HepG2 (cell line): Measurements from ENCODE around the gene FLVCR1. TPM values are rescaled to one million over a fixed set of nuclear protein-coding genes. Genes with fewer than 3 reads are reported as not detected.
A peak's percentile ranks its signal among the peaks of the same experiment; 100 is the strongest.

Source experiments
- EED ChIP-seq: sonication (generic); formaldehyde crosslinking; IDR thresholded peaks from 2 replicates; pipeline ENCODE4 v1.5.0; 2020; ENCODE audit warnings: mild to moderate bottlenecking, missing genetic modification reagents
- FOXJ3 ChIP-seq: sonication (generic); formaldehyde crosslinking; IDR thresholded peaks from 2 replicates; pipeline ENCODE4 v1.4.0; 2020; ENCODE audit warnings: missing genetic modification reagents, mild to moderate bottlenecking, borderline replicate concordance
- GABPB1 ChIP-seq: IDR thresholded peaks from 2 replicates; pipeline ENCODE4 v1.6.1; 2016; ENCODE audit warnings: mild to moderate bottlenecking, missing genetic modification reagents, moderate library complexity, missing compliant biosample characterization
- GATAD1 ChIP-seq: IDR thresholded peaks from 2 replicates; pipeline ENCODE4 v1.6.1; 2016; ENCODE audit warnings: missing genetic modification reagents, missing compliant biosample characterization
- GTF2F1 ChIP-seq: fragments of 150-350 bp; IDR thresholded peaks from 2 replicates; pipeline ENCODE4 v1.6.1; 2014; ENCODE audit warnings: low read length
- MIER3 ChIP-seq: IDR thresholded peaks from 2 replicates; pipeline ENCODE4 v1.6.1; 2016; ENCODE audit warnings: missing compliant biosample characterization, borderline replicate concordance
- NFE2L1 ChIP-seq: sonication (generic); formaldehyde crosslinking; IDR thresholded peaks from 2 replicates; pipeline ENCODE4 v1.4.0; 2020; ENCODE audit warnings: missing genetic modification reagents, mild to moderate bottlenecking, borderline replicate concordance
- PITX1 ChIP-seq: sonication (generic); formaldehyde crosslinking; IDR thresholded peaks from 2 replicates; pipeline ENCODE4 v1.5.1; 2020; ENCODE audit warnings: mild to moderate bottlenecking, missing genetic modification reagents
- RBM39 ChIP-seq: fragments of 200-400 bp; formaldehyde crosslinking; IDR thresholded peaks from one replicate; pipeline ENCODE4 v1.6.1; 2018; ENCODE audit warnings: antibody characterized with exemption, mild to moderate bottlenecking, low read depth, low read length; ENCODE audit not compliant: poor library complexity, severe bottlenecking
- TCF7L2 ChIP-seq: IDR thresholded peaks from 2 replicates; pipeline ENCODE4 v1.6.1; 2011; ENCODE audit warnings: mild to moderate bottlenecking, low read depth, low read length, moderate library complexity
- U2AF2 ChIP-seq: fragments of 200-400 bp; formaldehyde crosslinking; IDR thresholded peaks from 2 replicates; pipeline ENCODE4 v1.6.1; 2017; ENCODE audit warnings: low read depth, mild to moderate bottlenecking, low read length
- ZC3H4 ChIP-seq: sonication (generic); formaldehyde crosslinking; IDR thresholded peaks from 2 replicates; pipeline ENCODE4 v1.4.0; 2020; ENCODE audit warnings: missing genetic modification reagents, borderline replicate concordance
- ZNF121 ChIP-seq: sonication (generic); formaldehyde crosslinking; IDR thresholded peaks from 2 replicates; pipeline ENCODE4 v1.5.0; 2020; ENCODE audit warnings: mild to moderate bottlenecking, missing genetic modification reagents
- ZNF230 ChIP-seq: sonication (generic); formaldehyde crosslinking; IDR thresholded peaks from 2 replicates; pipeline ENCODE4 v1.4.0; 2020; ENCODE audit warnings: mild to moderate bottlenecking, missing genetic modification reagents
- ZNF558 ChIP-seq: sonication (generic); formaldehyde crosslinking; IDR thresholded peaks from 2 replicates; pipeline ENCODE4 v1.9.0; 2022; ENCODE audit warnings: mild to moderate bottlenecking, missing genetic modification reagents, borderline replicate concordance
- ZNF674 ChIP-seq: sonication (generic); formaldehyde crosslinking; IDR thresholded peaks from 2 replicates; pipeline ENCODE4 v1.5.0; 2020; ENCODE audit warnings: low read depth, mild to moderate bottlenecking, missing genetic modification reagents
- ZNF776 ChIP-seq: sonication (generic); formaldehyde crosslinking; IDR thresholded peaks from 2 replicates; pipeline ENCODE4 v1.4.0; 2020; ENCODE audit warnings: mild to moderate bottlenecking, missing genetic modification reagents
- polyA plus RNA-seq, 8 experiments: library from polyadenylated mRNA; depleted of rRNA in 3 of 8; stranded (reverse) in 7 of 8; unstranded in 1 of 8; fragments of >200 nt; fragmentation: Illumina TruSeq in 4 of 8; extraction: Trizol in 4 of 8; gene quantifications; 2 replicates each; pipeline versions ENCODE4 v1.2.1 to v1.2.3, GENCODE V29; 2011 to 2016; ENCODE audit warnings: low read depth in 4 of 8, missing spikeins in 1 of 8, mixed read lengths in 1 of 8; ENCODE audit not compliant: insufficient read depth in 1 of 8
- total RNA-seq, 5 experiments: library from RNA; depleted of rRNA; stranded (reverse); fragments of >200 nt; fragmentation: Illumina TruSeq; extraction: Trizol; gene quantifications; 2 replicates each; pipeline ENCODE4 v1.2.3, GENCODE V29; 2016; ENCODE audit warnings: low read depth in 1 of 5
- TF ChIP-seq, protein P1 (sequence below): sonication (generic); formaldehyde crosslinking; IDR thresholded peaks from 2 replicates; pipeline ENCODE4 v1.8.0; 2022; ENCODE audit warnings: mild to moderate bottlenecking, missing genetic modification reagents; ENCODE audit not compliant: insufficient replicate concordance
- TF ChIP-seq, protein P2 (sequence below): sonication (generic); formaldehyde crosslinking; IDR thresholded peaks from 2 replicates; pipeline ENCODE4 v1.4.0; 2020; ENCODE audit warnings: missing genetic modification reagents, borderline replicate concordance
- TF ChIP-seq, protein P3 (sequence below): sonication (generic); formaldehyde crosslinking; IDR thresholded peaks from 2 replicates; pipeline ENCODE4 v1.4.0; 2020; ENCODE audit warnings: missing genetic modification reagents, borderline replicate concordance
- TF ChIP-seq, protein P4 (sequence below), 2 experiments: sonication (generic) in 1 of 2; formaldehyde crosslinking in 1 of 2; IDR thresholded peaks; 2 replicates each; pipeline versions ENCODE4 v1.4.0 to v1.6.1; 2018 to 2020; ENCODE audit warnings: missing genetic modification reagents in 2 of 2, borderline replicate concordance in 1 of 2, low read depth in 1 of 2, mild to moderate bottlenecking in 1 of 2, missing biosample characterization in 1 of 2

Gene FLVCR1
- total and polyA plus RNA-seq, 2 of the 13 experiments (the other 11 are each of a cell fraction or from before 2014, with no cell fraction given), result 14.8 to 39.8 TPM

DNA sequence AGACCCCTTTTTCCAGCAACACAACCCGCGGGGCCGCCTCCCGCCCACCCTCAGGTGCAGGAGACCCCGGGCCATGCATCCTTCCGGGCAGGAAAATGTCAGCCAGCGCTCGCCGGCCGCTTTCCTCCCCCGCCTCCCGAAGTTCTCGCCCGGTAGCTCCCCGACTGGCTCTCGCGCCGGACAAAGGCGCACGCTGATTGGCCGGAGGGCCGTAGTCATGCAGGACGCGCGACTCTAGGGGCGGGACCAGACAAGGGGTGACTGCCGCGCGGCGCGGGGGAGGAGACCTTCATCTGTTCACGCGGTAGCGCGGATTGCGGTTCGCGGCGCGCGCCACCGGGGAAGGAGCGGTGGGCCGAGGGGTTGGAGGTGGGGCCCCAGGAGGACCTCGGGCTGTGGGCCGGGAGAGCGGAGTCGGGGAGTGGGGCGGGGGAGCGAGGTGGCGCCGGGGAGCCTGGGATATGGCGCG lies at the start of gene FLVCR1 (continued):
- TF ChIP-seq, protein P1, sequence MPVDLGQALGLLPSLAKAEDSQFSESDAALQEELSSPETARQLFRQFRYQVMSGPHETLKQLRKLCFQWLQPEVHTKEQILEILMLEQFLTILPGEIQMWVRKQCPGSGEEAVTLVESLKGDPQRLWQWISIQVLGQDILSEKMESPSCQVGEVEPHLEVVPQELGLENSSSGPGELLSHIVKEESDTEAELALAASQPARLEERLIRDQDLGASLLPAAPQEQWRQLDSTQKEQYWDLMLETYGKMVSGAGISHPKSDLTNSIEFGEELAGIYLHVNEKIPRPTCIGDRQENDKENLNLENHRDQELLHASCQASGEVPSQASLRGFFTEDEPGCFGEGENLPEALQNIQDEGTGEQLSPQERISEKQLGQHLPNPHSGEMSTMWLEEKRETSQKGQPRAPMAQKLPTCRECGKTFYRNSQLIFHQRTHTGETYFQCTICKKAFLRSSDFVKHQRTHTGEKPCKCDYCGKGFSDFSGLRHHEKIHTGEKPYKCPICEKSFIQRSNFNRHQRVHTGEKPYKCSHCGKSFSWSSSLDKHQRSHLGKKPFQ (CRISPR knock-in tag), result peak; percentile 85
- TF ChIP-seq MIER3 (CRISPR knock-in tag) (peak; percentile 65; the same call in 1 of the 2 replicates), GTF2F1 (no peak), ZNF121 (CRISPR knock-in tag) (0 out of 2 replicates have a peak, but pooled peaks have one; percentile 31), FOXJ3 (CRISPR knock-in tag) (no peak), ZC3H4 (no peak), NFE2L1 (CRISPR knock-in tag) (0 out of 2 replicates have a peak, but pooled peaks have one; percentile 29), TCF7L2 (no peak), GABPB1 (CRISPR knock-in tag) (peak; percentile 80), U2AF2 (no peak), EED (CRISPR knock-in tag) (peak; percentile 12; the same call in 1 of the 2 replicates), ZNF776 (0 out of 2 replicates have a peak, but pooled peaks have one; percentile 8), ZNF674 (CRISPR knock-in tag) (no peak), PITX1 (CRISPR knock-in tag) (peak; percentile 10; the same call in 1 of the 2 replicates), RBM39 (peak; percentile 38), GATAD1 (peak; percentile 71; the same call in 1 of the 2 replicates), ZNF230 (CRISPR knock-in tag) (peak; percentile 75; the same call in 1 of the 2 replicates), ZNF558 (CRISPR knock-in tag) (peak; percentile 17; the same call in 1 of the 2 replicates)
- TF ChIP-seq, protein P2, sequence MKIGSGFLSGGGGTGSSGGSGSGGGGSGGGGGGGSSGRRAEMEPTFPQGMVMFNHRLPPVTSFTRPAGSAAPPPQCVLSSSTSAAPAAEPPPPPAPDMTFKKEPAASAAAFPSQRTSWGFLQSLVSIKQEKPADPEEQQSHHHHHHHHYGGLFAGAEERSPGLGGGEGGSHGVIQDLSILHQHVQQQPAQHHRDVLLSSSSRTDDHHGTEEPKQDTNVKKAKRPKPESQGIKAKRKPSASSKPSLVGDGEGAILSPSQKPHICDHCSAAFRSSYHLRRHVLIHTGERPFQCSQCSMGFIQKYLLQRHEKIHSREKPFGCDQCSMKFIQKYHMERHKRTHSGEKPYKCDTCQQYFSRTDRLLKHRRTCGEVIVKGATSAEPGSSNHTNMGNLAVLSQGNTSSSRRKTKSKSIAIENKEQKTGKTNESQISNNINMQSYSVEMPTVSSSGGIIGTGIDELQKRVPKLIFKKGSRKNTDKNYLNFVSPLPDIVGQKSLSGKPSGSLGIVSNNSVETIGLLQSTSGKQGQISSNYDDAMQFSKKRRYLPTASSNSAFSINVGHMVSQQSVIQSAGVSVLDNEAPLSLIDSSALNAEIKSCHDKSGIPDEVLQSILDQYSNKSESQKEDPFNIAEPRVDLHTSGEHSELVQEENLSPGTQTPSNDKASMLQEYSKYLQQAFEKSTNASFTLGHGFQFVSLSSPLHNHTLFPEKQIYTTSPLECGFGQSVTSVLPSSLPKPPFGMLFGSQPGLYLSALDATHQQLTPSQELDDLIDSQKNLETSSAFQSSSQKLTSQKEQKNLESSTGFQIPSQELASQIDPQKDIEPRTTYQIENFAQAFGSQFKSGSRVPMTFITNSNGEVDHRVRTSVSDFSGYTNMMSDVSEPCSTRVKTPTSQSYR, result no peak
- TF ChIP-seq, protein P3, sequence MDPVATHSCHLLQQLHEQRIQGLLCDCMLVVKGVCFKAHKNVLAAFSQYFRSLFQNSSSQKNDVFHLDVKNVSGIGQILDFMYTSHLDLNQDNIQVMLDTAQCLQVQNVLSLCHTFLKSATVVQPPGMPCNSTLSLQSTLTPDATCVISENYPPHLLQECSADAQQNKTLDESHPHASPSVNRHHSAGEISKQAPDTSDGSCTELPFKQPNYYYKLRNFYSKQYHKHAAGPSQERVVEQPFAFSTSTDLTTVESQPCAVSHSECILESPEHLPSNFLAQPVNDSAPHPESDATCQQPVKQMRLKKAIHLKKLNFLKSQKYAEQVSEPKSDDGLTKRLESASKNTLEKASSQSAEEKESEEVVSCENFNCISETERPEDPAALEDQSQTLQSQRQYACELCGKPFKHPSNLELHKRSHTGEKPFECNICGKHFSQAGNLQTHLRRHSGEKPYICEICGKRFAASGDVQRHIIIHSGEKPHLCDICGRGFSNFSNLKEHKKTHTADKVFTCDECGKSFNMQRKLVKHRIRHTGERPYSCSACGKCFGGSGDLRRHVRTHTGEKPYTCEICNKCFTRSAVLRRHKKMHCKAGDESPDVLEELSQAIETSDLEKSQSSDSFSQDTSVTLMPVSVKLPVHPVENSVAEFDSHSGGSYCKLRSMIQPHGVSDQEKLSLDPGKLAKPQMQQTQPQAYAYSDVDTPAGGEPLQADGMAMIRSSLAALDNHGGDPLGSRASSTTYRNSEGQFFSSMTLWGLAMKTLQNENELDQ (CRISPR knock-in tag), result no peak
- TF ChIP-seq, protein P4, sequence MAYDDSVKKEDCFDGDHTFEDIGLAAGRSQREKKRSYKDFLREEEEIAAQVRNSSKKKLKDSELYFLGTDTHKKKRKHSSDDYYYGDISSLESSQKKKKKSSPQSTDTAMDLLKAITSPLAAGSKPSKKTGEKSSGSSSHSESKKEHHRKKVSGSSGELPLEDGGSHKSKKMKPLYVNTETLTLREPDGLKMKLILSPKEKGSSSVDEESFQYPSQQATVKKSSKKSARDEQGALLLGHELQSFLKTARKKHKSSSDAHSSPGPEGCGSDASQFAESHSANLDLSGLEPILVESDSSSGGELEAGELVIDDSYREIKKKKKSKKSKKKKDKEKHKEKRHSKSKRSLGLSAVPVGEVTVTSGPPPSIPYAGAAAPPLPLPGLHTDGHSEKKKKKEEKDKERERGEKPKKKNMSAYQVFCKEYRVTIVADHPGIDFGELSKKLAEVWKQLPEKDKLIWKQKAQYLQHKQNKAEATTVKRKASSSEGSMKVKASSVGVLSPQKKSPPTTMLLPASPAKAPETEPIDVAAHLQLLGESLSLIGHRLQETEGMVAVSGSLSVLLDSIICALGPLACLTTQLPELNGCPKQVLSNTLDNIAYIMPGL (CRISPR knock-in tag; IDR thresholded peaks at IDR 0.05; ENCODE audit: borderline replicate concordance in 1 of 2, low read depth in 1 of 2), result peak; percentile 54 to 86; a peak in 3 of 4 replicates
